ENCODE data around the gene GLB1L. TPM values are rescaled to one million over a fixed set of nuclear protein-coding genes. Genes with fewer than 3 reads are reported as not detected.

GLB1L gene
- total and polyA plus RNA-seq, 12 donors: 1.5 to 5.2 (median 2.4) TPM

- 23 to 26% methylated on average over 12 of the region's 12 CpGs for WGBS, 2 donors
- TF ChIP-seq, protein P1, sequence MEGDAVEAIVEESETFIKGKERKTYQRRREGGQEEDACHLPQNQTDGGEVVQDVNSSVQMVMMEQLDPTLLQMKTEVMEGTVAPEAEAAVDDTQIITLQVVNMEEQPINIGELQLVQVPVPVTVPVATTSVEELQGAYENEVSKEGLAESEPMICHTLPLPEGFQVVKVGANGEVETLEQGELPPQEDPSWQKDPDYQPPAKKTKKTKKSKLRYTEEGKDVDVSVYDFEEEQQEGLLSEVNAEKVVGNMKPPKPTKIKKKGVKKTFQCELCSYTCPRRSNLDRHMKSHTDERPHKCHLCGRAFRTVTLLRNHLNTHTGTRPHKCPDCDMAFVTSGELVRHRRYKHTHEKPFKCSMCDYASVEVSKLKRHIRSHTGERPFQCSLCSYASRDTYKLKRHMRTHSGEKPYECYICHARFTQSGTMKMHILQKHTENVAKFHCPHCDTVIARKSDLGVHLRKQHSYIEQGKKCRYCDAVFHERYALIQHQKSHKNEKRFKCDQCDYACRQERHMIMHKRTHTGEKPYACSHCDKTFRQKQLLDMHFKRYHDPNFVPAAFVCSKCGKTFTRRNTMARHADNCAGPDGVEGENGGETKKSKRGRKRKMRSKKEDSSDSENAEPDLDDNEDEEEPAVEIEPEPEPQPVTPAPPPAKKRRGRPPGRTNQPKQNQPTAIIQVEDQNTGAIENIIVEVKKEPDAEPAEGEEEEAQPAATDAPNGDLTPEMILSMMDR (IDR thresholded peaks at IDR 0.05): no peak
- Histone ChIP-seq H3K4me3 (peak overlapping the region; percentile 54 to 95 (median 76)), H3K27ac (peak overlapping the region in 7 of 10 donors; percentile 81 to 99 (median 89)), H3K4me1 (peaks cover 18 to 51% (median 41%) of the 10 kb centered on the region in 9 donors), H3K27me3 (peaks cover 0 to 35% (median 5%) of the 10 kb centered on the region in 7 donors), H3K9me3 (no peaks in the 10 kb centered on the region), H3K36me3 (peaks cover 0 to 18% (median 7%) of the 10 kb centered on the region in 9 donors)
- ATAC-seq (peak in 7 of 8 donors; percentile 0 to 27 (median 5)), DNase-seq (no peak)
- intact Hi-C loops (cut with DNase I): no loop called here
Observed at GRCh38 chr2:219254590-219255201, 9.5 kb upstream of the GLB1L start.

- TF ChIP-seq, protein P1 (IDR thresholded peaks at IDR 0.05): peak in 2 of 9 donors; percentile 12 to 25
- intact Hi-C loops (cut with DNase I): loop anchor here in 2 of 10 donors (2.0 kb wide), 2 partner anchors 25 to 41 kb away; partner anchors contain the start of gene DNAJB2 (in 2 of the 2)
- H3K4me1 ChIP-seq: peaks cover 25 to 58% (median 48%) of the 10 kb centered on the region in 9 donors
Observed at GRCh38 chr2:219253753-219254589, 8.7 kb upstream of the GLB1L start, which contains the start of gene TUBA4A. Gene TUBA4A (minus strand): TSS chr2:219253918. CDS start chr2:219253858, 60 bp downstream.

DNA sequence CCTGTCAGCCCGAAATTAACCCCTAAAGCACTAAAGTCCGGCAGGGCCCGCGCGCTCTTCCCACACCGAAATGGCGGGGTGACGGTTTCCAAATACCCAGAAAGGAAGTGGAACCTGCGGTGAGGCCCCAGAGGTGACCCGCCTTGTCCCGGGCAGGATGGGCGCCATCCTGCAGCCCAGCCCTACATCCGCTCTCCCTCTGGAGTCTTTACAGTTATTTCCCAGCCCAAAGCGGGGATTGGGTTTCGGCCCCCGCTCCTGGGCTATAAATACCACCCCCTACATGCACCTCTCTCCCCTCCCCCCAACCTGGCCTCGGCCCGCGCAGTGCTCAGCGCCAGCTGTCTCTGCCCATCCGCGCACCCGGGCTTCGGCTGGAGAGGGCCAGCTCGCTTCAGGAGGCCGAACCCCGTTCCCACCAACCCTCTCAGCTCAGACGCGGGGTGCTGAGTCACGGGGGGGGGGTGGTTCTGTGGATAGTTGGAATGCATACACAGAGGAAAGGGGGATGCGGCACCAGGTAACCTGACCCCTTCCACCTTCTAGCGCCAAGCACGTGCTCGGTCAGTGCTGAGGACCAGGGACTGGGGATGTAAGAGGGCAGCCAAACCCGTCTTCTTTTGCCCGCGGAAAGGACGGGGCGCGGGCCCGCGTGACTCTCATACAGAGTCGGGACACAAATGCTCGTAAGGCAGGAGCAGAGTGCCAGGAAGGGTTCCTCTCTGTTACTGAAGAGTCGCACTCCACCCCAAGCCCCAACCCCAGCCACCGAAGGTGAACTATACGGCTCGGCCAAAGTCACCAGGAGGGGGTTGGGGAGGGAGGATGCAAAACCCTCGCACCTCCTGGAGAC, 7.9 kb upstream of the GLB1L start, which contains the start of gene TUBA4B:
TSS of gene TUBA4B (plus strand) at position 344 of the 853 bp plus-strand sequence. CDS start at position 509, 165 bp downstream.
- 2 to 3% methylated on average over 49 of the region's 49 CpGs for WGBS, 2 donors
- TF ChIP-seq, protein P1 (IDR thresholded peaks at IDR 0.05): no peak
- DNase-seq (peak in 1 of 2 donors; percentile 44), ATAC-seq (peak; percentile 25 to 70 (median 46))
- Histone ChIP-seq H3K36me3 (peaks cover 0 to 29% (median 7%) of the 10 kb centered on the region in 9 donors), H3K4me1 (peaks cover 27 to 67% (median 55%) of the 10 kb centered on the region in 9 donors), H3K9me3 (no peaks in the 10 kb centered on the region), H3K27ac (peak within 1 kb of the TSS in 9 of 10 donors; percentile 6 to 99 (median 84)), H3K4me3 (peak within 1 kb of the TSS; percentile 54 to 95 (median 76)), H3K27me3 (peaks cover 0 to 28% (median 3%) of the 10 kb centered on the region in 7 donors)
- intact Hi-C loops (cut with DNase I): loop anchor here in 2 of 10 donors (2.0 kb wide), 2 partner anchors 26 to 42 kb away; partner anchors contain the start of gene DNAJB2 (in 2 of the 2)

More at GRCh38 chr2:219253753-219254589, 8.7 kb upstream of the GLB1L start, which contains the start of gene TUBA4A:
- ATAC-seq (peak; percentile 90 to 95 (median 94)), DNase-seq (peak; percentile 83 to 86)
- Histone ChIP-seq H3K9me3 (no peaks in the 10 kb centered on the region), H3K36me3 (peaks cover 0 to 21% (median 7%) of the 10 kb centered on the region in 9 donors), H3K27ac (peak within 1 kb of the TSS in 9 of 10 donors; percentile 6 to 99 (median 84)), H3K4me3 (peak within 1 kb of the TSS; percentile 54 to 95 (median 76)), H3K27me3 (peaks cover 0 to 35% (median 5%) of the 10 kb centered on the region in 7 donors)
- whole genome bisulfite sequencing, 2 donors: 0 to 1% methylated on average over 72 to 76 of the region's 76 CpGs

Measured in heart right ventricle (tissue), 16 donors.